Inferior parietal cortex (tissue), 1 donor: Measurements from ENCODE around the gene TTYH1.

Source experiments
- DNase-seq: peaks from one replicate; pipeline ENCODE4 v3.0.0-alpha.2; 2016; ENCODE audit errors: extremely low spot score

The TTYH1 gene

GRCh38 chr19:54422136-54422535 is 6.9 kb downstream of the TTYH1 start:
- DNase-seq, result no peak

- DNase-seq, result no peak
Measured at GRCh38 chr19:54424201-54424600, 8.9 kb downstream of the TTYH1 start.

GRCh38 chr19:54424660-54425381 is 9.6 kb downstream of the TTYH1 start:
- no peak for DNase-seq

- no peak for DNase-seq
Measured at GRCh38 chr19:54425382-54425723, 10.1 kb downstream of the TTYH1 start.

GRCh38 chr19:54426291-54426931 is 11.1 kb downstream of the TTYH1 start:
- DNase-seq, result no peak

GRCh38 chr19:54427586-54427985 is 12.3 kb downstream of the TTYH1 start:
- DNase-seq, result no peak

- DNase-seq, result no peak
Measured at GRCh38 chr19:54428323-54429175, 13.3 kb downstream of the TTYH1 start.

- DNase-seq, result no peak
Measured at GRCh38 chr19:54429176-54429495, 13.9 kb downstream of the TTYH1 start.

GRCh38 chr19:54429545-54430227 is 14.4 kb downstream of the TTYH1 start:
- DNase-seq, result no peak

- no peak for DNase-seq
Measured at GRCh38 chr19:54430306-54431254, 15.3 kb downstream of the TTYH1 start.

GRCh38 chr19:54431255-54431838 is 16.1 kb downstream of the TTYH1 start:
- no peak for DNase-seq

GRCh38 chr19:54432144-54432738 is 17.0 kb downstream of the TTYH1 start:
- no peak for DNase-seq

GRCh38 chr19:54433697-54434096 is 18.4 kb downstream of the TTYH1 start:
- DNase-seq, result no peak

- no peak for DNase-seq
Measured at GRCh38 chr19:54434112-54434872, 19.0 kb downstream of the TTYH1 start.

- DNase-seq, result no peak
Measured at GRCh38 chr19:54434873-54435214, 19.6 kb downstream of the TTYH1 start.

- no peak for DNase-seq
Measured at GRCh38 chr19:54435551-54436016, 20.3 kb downstream of the TTYH1 start.

- no peak for DNase-seq
Measured at GRCh38 chr19:54436031-54436523, 20.8 kb downstream of the TTYH1 start.

- DNase-seq, result no peak
Measured at GRCh38 chr19:54436628-54437252, 21.5 kb downstream of the TTYH1 start.
